ENCODE measurements around the gene PLBD2.

PLBD2 gene

GRCh38 chr12:113393749-113394148 lies 35.4 kb downstream of the PLBD2 start:
- no peak for DNase-seq (ENCODE audit: low read depth)

GRCh38 chr12:113395119-113395518 lies 36.7 kb downstream of the PLBD2 start:
- no peak for DNase-seq (ENCODE audit: low read depth)

- no peak for DNase-seq (ENCODE audit: low read depth)
Measured at GRCh38 chr12:113396200-113396599, 37.8 kb downstream of the PLBD2 start.

GRCh38 chr12:113396828-113397496 lies 38.6 kb downstream of the PLBD2 start:
- DNase-seq (ENCODE audit: low read depth) = no peak

DNA sequence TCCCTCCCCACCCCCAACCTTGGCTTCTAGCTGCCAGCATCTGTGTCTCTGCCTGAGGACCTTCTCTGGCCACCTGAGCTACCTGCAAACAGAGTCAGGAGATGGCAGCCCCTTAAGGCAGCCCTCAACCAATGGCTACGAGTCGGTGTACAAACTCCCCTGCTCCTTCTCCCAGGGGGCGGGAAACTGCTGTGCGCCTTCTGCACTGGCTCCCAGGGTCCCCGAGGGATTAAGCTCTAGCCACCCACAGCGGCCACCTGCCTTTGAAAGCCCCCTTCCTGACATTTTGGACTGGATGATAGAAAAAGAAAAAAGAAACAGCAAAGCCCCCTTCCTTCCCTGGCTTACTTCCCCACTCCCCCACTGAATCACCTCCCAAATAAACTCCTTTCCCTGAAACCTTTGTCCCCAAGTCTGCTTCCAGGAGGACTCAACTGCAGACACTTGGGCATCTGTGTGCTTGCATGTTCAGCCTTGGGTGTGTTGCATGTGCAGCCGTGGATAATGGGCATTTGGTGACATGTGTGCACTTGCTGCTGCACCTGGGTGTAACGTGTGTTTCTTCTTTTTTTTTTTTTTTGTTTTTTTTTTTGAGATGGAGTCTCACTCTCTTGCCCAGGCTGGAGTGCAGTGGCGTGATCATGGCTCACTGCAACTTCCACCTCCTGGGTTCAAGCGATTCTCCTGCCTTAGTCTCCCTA lies 39.3 kb downstream of the PLBD2 start:
- DNase-seq (ENCODE audit: low read depth) = no peak

DNA sequence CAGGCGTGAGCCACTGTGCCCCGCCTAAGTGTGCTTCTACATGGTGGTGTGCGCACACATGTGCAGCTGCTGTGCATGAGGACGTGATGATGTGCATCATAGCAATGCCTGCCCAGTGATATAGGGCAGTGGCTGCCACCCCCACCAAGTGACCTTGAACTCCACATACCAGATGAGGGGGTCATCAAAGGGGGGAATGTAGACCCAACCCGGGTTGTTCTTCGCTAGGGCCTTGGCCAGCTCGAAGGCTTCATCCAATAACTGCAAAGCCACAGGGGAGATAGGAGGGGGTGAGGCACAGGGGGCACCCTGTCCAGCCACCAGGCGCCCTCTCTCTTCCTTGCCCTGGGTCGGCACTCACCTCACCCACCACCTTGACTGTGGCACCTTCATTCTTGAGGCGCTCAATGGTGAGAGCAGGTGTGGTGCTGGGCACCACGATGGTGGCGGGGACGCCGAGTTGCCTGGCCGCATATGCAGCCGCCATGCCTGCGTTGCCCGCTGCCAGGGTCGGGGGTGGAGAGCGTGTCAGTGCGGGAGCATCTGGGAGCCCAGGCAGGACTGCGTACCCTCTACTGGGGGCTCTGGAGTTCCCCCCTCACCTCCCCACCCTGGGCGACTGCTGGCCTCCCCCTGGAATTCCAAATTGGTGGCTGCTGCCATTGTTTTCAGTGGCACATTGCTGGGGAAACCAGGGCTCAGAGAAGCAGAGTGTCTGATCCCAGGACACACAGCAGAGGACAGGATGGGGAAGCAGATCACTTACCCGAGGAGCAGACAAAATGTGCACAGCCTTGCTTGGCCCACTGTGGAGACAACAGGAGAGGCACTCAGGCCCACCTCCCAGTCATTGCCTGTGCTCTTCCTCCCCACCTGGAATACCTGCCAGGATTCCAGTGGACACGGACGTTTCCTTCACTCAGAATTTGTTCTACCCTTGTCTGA lies 40.2 kb downstream of the PLBD2 start:
- DNase-seq (ENCODE audit: low read depth) = no peak

DNA sequence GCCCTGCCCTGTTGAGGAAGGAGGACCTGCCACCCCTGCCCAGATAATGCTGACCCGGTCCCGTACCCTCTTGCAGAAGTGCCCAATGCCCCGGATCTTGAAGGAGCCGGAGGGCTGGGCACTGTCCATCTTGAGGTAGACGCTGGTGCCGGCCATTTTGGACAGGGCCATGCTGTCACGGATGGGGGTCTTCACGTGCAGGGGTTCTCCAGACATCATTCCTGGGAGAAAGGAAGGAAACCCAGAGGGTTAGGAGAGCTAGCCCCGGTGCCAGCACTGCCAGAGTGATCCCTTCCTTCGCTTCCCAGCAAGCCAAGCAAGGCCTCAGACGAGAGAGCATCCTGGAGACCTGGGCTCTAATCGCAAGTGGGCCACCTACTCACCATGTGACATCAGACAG lies 41.1 kb downstream of the PLBD2 start:
- DNase-seq (ENCODE audit: low read depth) = no peak

GRCh38 chr12:113400362-113400761 lies 42.0 kb downstream of the PLBD2 start:
- DNase-seq (ENCODE audit: low read depth) = no peak

- no peak for DNase-seq (ENCODE audit: low read depth)
Measured at GRCh38 chr12:113401066-113402000, 42.9 kb downstream of the PLBD2 start.

GRCh38 chr12:113402586-113403260 lies 44.3 kb downstream of the PLBD2 start:
- no peak for DNase-seq (ENCODE audit: low read depth)

GRCh38 chr12:113403435-113404415 lies 45.3 kb downstream of the PLBD2 start, which contains the start of gene SDS:
TSS of gene SDS (minus strand) at chr12:113403887. CDS start at chr12:113399708, 4,179 bp downstream.
- no peak for DNase-seq (ENCODE audit: low read depth)

DNA sequence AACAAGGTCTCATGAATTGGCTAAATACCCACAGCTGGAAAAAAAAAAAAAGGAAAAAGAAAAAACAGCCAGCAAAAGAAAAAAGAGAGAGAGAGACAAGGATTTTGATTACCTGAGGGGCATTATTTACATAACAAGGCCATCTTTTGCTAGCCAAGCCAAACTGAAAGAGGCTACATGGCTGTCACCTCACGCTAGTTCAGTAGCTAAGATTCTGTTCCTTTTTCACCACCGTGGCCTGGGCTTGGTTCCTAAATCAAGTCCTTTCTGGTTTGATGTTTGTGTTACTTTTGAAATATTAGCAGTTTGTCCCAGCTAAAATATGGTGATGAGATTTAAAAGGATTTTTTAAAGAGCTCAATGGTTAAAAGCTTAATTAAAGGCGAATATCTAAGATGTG lies 47.3 kb downstream of the PLBD2 start:
- DNase-seq (ENCODE audit: low read depth) = no peak

DNA sequence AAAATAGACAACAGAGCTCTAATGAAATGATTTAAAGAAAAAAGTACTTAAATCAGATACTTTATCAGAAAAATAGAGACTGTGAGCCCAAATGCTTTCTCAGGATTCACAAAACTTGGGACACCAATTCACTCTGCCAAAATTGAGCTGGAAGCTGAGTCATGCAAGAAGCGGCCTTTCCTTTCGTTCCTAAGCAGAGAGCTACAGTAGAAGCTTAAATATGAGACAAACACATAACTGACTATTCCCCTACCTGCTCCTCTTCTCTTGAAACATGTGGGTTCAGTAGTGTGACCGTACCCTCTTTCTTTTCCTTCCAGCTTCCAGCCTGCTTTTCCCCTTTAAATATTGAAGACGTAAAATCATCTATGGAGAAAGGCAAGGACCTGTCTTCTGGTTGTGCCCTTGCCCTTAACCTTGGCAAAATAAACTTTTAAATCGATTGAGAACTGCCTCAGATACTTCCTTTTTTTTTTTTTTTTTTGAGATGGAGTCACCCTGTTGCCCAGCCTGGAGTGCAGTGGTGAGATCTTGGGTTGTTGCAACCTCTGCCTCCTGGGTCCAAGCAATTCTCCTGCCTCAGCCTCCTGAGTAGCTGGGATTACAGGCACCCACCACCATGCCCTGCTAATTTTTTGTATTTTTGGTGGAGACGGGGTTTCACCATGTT lies 49.7 kb downstream of the PLBD2 start:
- no peak for DNase-seq (ENCODE audit: low read depth)

DNA sequence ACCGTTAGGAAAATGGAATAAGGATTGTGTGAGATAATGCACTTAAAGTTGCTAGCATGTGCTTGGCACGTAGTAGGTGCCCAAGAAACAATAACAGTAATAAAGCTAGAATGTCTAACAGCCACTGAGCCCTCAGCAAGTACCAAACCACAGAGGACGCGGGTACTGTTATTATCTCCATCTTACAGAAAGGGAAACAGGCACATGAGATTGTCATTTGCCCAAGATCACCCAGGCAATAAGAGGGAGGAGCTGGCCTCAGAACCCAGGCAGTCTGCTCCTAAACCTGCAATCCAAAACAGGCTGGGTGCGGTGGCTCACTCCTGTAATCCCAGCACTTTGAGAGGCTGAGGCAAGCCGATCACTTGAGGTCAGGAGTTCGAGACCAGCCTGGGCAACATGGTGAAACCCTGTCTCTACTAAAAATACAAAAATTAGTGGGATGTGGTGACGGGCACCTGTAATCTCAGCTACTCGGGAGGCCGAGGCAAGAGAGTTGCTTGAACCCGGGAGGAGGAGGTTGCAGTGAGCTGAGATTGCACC lies 50.4 kb downstream of the PLBD2 start:
- DNase-seq (ENCODE audit: low read depth) = no peak

DNA sequence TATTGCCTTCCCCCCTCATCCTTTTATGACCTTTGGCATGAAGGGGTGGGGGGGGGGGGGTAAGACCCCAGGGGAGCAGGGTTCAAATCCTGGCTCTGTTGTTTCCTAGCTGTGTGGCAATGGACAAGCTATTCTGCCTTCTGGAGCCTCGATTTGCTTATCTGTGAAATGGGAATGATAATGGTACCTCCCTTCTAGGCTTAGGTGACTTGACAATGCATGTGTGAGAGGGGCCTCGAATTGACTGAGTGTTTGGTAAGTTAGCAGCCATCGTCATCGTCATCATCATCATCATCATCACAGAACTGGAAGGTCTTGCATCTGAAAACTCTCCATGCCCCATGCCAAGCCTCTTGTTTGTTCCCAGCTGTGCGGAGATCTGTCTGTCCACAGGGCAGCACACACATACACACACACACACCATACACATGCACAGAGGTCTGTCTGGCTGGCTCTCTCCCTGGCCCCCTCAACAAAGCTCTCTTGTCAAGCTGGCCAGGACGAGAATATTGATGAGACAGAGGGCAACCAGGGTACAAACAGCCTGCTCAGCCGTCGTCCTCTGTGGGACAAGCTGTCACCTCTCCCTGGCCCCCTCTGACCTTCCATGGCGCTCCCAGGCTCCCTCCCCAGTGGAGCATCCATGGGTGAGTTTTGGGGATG lies 51.2 kb downstream of the PLBD2 start:
- no peak for DNase-seq (ENCODE audit: low read depth)

DNA sequence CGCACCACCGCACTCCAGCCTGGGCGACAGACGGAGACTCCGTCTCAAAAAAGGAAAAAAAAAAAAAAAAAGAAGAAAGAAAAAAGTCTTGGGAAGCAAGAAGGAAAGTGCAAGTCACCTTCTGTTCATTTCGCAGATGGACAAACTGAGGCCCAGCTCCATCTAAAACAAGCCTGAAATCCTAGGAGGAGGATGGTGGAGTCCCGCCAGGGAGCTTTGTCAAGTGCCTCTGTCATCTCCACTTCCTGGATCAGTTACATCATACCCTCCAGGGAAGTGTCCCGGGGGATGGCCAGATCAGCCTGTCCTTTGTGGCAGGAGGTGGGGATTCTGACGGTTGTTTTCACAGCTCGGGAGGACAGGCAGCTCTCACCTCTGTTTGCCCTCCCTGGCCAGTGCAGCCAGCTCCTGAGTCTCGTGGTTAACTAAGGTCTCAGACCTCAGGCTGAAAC lies 55.1 kb downstream of the PLBD2 start:
- no peak for DNase-seq (ENCODE audit: low read depth)

DNA sequence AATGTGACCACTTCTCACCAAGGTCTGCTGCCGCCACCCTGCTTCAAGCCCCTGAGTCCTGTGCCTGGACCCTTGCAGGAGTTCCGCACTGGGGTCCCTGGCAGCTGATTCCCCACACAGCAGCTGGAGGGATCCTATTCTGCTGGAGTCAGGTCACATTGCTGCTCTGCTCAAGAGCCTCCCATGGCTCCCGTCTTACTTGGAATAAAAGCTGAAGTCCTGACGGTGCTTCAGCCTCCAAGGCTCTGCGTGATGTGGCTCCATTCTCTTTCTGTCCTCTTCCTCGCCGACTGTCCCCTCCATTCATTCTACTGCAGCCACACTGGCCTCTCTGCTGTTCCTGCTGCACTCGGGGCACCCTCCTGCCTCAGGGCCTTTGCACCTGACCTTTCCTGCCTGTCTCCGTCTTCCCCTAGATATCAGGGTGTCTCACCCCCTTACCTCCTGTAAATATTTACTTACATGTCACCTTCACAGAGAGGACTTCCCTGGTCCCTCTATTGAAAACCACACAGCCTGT lies 56.2 kb downstream of the PLBD2 start:
- no peak for DNase-seq (ENCODE audit: low read depth)
